WTC11 (cell line): Measurements from ENCODE around the gene EIF3B.

ENCODE experiments used
- CREB1 ChIP-seq: sonication (generic); formaldehyde crosslinking; IDR thresholded peaks from 2 replicates; pipeline ENCODE4 v1.8.0; 2023; ENCODE audit warnings: mild to moderate bottlenecking, missing genetic modification reagents
- CTCF ChIP-seq: fragments of 200-600 bp; IDR thresholded peaks from 2 replicates; pipeline ENCODE4 v1.8.0; 2022; ENCODE audit warnings: antibody characterized with exemption
- USF1 ChIP-seq: sonication (generic); formaldehyde crosslinking; IDR thresholded peaks from 2 replicates; pipeline ENCODE4 v1.8.0; 2022; ENCODE audit warnings: mild to moderate bottlenecking, missing genetic modification reagents
- TF ChIP-seq, protein P1 (sequence below): sonication (generic); formaldehyde crosslinking; IDR thresholded peaks from 2 replicates; pipeline ENCODE4 v1.8.1; 2023; ENCODE audit warnings: mild to moderate bottlenecking, missing genetic modification reagents

DNA sequence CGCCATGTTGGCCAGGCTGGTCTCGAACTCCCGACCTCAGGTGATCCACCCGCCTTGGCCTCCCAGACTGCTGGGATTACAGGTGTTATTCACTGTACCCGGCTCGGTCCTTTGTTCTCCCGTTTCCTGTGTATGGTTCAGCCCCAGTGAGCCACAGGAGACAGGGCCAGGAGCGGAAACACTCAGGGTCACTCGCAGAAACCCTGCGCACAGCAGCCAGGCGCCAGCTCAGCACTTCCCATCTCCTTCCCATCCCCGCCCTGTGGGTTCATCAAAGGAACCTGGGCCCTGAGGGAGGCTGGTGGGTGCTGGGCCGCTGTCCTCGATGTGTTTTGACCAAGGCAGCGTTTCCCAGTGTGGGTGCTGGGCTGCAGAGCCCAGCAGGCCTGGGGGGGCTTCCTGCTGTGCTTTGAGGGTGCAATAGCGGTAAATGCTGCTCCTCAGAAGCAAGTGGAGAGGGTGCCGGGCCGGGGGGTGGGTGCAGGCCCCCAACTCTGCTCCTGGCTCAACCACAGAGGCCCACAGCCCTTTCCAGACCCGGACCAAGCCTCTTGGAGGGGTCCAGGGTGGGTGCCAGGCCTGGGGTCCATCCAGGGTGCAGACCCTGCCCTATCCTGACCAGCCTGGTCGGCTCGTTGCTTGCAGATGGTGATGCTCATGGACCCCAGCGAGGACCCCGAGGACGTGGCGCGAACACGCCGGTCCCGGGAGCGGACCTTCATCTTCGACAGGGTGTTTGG, 33.4 kb downstream of the EIF3B start:
- no peak for TF ChIP-seq CTCF
- no peak for TF ChIP-seq USF1 (CRISPR knock-in tag)
- no peak for TF ChIP-seq CREB1 (CRISPR knock-in tag)
- TF ChIP-seq, protein P1, sequence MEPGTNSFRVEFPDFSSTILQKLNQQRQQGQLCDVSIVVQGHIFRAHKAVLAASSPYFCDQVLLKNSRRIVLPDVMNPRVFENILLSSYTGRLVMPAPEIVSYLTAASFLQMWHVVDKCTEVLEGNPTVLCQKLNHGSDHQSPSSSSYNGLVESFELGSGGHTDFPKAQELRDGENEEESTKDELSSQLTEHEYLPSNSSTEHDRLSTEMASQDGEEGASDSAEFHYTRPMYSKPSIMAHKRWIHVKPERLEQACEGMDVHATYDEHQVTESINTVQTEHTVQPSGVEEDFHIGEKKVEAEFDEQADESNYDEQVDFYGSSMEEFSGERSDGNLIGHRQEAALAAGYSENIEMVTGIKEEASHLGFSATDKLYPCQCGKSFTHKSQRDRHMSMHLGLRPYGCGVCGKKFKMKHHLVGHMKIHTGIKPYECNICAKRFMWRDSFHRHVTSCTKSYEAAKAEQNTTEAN (CRISPR knock-in tag) = no peak
